Prostate gland (tissue), 2 donors: Measurements from ENCODE around the gene SLC41A1.

Source experiments
- POLR2A ChIP-seq: fragments of 450-650 bp; IDR thresholded peaks from one replicate; pipeline ENCODE4 v1.6.1; 2016; ENCODE audit warnings: antibody characterized with exemption, mild to moderate bottlenecking
- TF ChIP-seq, protein P1 (sequence below), 4 experiments: fragments of 200-600 bp in 2 of 4; fragments of 450-650 bp in 2 of 4; sonication (generic) in 2 of 4; IDR thresholded peaks; 1 replicate in 3 of 4; 2 replicates in 1 of 4; pipeline ENCODE4 v1.5.1; 2016 to 2019; ENCODE audit warnings: antibody characterized with exemption in 4 of 4, mild to moderate bottlenecking in 2 of 4, moderate library complexity in 2 of 4

DNA sequence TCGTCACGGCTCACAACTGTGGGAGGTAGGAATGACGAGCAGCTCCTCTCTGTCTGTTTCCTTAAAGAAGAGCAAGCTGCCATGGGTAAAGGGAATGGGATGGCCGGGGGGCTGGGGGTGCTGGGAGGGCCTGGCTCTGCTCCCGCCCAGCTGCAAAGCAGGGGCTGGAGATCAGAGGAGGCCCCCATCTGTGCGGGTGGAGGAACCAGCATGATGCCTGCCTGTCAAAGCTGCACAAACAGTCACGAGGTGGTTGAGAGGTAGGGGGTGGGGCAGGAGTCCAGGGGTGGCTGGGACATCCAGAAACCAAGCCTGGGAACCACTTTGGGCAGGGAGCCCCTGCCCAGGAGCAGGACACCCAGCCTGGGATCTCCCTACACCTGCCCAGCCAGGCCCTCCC is 12.6 kb downstream of the SLC41A1 start:
- TF ChIP-seq, protein P1, sequence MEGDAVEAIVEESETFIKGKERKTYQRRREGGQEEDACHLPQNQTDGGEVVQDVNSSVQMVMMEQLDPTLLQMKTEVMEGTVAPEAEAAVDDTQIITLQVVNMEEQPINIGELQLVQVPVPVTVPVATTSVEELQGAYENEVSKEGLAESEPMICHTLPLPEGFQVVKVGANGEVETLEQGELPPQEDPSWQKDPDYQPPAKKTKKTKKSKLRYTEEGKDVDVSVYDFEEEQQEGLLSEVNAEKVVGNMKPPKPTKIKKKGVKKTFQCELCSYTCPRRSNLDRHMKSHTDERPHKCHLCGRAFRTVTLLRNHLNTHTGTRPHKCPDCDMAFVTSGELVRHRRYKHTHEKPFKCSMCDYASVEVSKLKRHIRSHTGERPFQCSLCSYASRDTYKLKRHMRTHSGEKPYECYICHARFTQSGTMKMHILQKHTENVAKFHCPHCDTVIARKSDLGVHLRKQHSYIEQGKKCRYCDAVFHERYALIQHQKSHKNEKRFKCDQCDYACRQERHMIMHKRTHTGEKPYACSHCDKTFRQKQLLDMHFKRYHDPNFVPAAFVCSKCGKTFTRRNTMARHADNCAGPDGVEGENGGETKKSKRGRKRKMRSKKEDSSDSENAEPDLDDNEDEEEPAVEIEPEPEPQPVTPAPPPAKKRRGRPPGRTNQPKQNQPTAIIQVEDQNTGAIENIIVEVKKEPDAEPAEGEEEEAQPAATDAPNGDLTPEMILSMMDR (IDR thresholded peaks at IDR 0.05), result no peak
- no peak for TF ChIP-seq POLR2A
